SKM-1 treated with dmso at 0.1 percent for 144 hours (cell line): Measurements from ENCODE around the gene STYK1.

Source experiments
- DNase-seq: peaks from one replicate; lab custom pipeline; 2025; ENCODE audit not compliant: unreplicated experiment; lab: John Stamatoyannopoulos, UW

Gene STYK1, protein sequence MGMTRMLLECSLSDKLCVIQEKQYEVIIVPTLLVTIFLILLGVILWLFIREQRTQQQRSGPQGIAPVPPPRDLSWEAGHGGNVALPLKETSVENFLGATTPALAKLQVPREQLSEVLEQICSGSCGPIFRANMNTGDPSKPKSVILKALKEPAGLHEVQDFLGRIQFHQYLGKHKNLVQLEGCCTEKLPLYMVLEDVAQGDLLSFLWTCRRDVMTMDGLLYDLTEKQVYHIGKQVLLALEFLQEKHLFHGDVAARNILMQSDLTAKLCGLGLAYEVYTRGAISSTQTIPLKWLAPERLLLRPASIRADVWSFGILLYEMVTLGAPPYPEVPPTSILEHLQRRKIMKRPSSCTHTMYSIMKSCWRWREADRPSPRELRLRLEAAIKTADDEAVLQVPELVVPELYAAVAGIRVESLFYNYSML

DNA sequence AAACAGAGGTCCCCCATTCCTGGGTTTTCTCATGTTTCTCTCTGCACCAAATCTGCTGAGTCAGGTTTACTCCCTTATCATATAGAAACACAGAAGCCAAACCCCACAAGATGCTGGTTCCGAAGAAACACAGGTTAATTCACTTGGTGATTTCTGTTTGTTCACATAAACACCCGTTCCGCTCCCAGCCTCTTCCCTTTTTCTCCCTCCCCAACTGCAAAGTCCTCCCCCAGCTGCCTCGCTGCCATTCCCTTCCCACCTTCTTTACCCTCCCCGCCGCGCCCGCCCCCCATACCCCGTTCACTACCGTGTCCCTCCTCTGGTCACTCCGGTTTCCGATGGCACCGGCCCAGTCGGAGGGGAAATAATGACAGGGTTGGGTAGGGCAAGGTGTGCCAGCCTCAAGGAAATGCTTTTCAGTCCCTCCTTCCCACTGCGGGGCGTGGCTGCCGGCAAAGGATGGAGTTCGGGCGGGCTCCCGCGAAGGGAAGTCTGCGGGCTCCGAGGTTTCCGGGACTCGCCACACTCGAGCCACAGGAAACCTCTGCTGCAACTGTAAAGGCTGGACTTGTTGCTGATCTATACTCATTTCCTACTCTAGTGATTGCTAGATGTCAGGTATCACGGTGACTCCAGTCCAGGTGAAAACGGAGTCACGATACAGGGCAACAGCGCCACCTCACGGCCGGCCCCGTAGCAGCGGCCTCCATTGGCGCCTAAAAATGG is at the start of gene STYK1:
STYK1 (minus strand) TSS at position 394 of the 726 bp plus-strand sequence. CDS start 39,434 bp downstream, outside the sequence.
- no peak for DNase-seq

DNA sequence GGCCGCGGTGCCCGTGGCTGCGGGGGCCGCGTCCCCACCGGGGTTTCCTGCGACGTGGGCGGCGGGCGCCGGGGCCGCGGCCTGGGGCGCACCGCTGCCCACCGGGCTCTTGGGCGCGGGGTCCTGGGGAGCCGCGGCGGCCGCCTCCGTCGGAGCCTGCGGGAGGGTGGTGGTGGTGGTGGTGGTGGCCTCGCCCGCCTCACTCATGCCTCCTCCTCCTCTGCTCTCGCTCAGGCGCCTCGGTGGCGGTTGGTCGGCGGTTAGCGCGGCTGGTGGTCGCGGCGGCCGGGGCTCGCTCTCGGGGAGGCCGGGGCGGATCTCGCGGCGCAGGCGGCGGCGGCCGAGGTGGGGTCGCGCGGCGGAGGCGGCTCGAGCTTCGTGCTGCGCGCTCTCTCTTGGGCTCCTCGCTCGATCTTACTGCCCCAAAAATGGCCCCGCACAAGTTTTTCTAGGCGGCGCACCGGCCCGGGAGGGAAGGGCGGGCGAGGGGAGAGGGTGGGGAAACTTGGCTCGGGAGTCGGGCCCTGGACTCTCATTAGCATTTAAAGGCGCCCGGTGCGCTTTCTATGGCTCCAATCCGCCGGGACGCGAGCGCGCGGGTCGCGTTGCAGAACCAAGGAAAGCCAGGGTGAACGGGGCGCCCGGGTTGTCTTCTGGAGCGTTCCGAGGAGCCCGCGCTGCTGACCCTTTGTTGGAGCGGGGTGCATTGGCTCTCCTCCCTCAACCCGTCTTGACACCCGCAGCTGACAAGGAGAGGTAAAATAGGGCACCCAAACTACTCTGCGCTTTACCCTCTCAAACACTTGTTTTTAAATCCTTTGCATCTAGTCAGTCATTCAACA is 49.3 kb upstream of the STYK1 start, which contains the start of gene YBX3:
YBX3 (minus strand) TSS at position 419 of the 842 bp plus-strand sequence; CDS start at position 207, 212 bp downstream.
- peak; percentile 5 for DNase-seq

DNA sequence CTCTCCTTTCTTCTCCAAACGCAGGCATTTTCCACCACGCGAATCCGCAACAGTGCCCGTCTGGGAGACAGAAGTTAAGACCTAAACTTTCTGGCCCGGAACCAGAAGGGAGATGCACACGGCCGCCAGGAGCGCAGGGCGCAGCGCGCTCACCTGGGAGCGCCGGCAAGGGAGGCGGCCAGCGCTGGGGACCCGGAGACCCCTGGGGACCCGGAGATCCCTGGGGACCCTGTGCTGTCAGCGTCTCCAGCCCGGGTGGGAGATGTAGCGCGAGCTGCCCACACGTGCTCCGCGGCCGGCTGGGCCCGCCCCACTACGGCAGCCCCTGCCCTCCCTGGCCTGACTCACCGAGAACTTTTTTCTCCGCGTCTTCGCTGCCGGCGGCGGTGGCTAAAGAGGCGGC is 48.7 kb upstream of the STYK1 start:
- no peak for DNase-seq

DNA sequence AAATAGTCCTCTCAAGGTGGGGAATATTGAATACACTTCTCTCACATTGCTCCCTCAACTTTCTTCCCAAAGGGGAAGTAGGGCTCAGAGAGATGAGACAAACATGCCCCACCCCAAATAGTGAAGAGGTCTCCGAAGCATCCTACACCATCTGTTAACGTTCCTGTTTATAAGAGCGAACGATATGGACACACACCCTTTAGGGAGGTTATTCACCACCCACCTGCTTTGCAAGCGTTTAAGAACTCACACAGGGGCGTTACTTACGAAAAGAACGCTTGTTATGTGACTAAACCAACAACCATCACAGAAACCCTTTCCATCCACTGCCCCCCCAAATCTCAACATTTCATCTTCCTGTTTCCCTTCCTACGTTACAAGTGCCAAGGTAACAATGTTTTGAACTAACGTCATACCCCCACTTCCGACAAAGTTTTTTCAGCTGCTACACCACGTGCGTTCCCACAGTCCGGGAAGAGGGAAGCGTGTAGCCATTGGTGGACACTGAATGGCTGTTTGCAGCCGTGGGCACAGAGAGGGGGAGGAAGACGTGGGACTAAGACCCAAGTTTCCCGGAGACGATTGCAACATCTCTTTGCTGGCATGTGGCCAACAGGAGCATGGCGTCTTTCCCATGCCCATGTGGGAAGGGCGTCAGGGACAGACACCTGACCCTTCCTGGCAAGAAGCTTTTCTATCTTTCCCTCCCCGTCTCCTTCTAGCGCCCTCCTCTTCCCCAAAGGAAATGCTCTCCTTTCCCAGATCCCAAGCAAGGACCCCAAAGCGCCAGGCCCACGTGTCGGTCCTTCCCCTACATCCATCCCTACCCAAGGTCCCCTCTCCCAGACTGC is 48.0 kb upstream of the STYK1 start:
- peak; percentile 20 for DNase-seq

DNA sequence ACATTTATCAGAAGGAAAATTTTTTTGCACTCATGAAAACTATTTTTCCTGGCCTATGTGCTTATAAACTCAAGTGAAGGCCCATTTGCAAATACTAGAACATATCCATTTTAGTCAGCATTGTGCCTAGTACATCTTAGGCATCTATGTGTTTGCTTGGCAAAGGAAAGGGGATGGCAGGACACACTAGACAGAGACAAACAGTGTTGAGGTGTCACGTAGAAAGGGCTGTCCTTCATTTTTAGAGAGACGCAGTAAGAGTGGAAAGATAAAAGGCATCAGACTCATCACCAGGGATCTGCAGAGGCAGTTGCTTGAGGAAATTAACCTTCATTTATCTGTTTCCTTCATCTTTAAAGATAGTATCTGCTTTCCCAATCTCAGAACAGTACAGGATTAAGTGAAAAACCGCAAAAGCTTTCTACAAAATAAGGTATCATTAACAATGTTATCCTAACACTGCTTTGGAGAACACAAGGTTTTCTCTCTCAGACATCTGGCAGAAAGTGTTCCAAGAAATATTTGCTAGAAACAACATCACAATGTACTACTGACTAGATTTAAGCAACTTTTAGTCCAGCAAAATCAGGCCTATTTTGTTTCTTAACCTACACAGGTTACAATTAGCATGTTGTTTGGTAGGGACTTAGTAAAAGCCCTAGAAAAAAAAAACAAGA is 47.3 kb upstream of the STYK1 start:
- DNase-seq = no peak

DNA sequence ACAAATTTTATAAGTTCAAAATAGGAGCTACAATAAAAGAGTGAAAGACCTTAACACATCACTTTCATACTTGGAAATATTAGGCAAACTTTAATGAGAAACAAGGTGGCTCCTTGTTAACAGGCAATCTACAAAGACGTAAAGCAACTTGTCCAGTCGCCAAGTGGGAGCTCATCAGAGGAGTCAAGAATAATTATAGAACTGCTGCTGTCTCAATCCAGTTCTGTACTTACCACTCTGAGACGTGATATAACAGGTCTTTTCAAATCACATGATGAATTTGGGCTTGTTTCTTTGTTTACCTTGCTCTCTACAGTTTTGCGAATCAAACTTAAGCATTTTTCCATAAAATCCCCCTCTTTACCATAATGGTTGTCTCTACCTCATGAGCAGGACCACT is 45.6 kb upstream of the STYK1 start:
- no peak for DNase-seq

DNA sequence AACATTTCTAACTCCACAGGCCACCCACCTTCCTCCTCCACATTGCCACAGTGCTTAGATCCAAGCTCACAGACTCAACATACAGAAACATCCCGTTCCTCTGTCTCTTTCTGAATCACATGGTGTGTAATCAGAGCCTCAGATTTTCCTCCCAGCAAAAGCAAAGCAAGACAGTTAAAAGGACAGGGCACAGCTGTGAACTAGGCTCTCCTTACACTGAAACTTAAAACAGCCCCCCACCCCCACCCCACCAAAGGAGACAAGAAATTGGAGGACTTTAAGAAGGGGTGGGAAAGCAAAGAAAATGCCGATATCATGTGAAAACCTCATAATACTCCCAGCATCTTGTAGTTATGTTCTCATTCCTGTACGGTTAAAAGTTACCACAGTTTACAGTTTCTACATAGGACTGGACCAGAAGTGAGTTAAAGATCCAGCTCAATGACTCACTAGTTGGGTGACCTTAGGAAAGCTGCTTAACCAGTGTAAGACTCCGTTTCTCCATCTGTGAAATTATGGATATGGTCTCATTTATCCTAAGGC is 44.5 kb upstream of the STYK1 start:
- no peak for DNase-seq

DNA sequence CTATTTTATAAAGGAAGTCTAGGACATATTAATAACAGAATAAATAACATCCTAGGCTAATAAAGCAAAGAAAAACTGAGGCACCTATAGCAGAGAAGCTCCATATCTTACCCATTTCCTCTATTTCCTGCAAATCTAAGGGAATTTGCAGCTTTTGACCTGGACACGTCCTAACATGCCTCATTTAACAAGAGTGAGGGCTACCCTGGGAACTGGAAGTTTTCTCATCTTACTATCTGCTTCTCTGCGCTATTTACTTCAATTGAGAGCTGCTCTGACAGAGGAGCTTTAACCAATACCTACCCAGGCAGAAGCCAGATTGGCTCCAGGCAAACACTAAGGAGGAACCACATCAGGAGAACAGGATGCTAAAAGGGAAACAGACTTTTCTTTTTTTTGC is 43.6 kb upstream of the STYK1 start:
- no peak for DNase-seq

DNA sequence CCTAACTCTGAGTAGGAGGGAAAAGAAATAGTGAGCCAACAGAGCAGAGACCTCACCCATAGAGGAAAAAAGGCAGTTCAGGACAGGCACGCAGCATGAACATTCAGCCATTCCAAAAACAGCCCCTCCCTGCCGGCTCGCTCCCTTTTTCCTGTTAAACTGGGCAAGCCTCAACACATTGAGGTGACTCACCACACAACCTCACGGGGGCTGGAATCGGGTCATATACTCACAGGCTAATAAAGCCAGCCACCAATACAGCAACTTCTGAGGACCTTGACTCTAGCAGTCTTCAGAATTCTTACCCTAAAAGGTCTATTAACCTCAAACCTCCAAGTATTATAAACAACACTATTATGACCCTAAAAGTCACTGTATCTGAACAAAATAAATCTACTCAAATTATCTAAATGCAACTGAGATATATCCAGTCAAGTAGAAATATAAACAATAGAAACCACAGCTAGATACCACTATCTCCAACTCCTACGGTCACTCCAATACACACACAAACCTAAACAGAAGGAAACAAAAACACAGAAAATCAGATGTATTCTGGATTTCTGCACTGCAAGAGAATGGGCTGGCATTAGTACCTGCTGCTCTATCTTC is 43.0 kb upstream of the STYK1 start:
- DNase-seq = no peak

DNA sequence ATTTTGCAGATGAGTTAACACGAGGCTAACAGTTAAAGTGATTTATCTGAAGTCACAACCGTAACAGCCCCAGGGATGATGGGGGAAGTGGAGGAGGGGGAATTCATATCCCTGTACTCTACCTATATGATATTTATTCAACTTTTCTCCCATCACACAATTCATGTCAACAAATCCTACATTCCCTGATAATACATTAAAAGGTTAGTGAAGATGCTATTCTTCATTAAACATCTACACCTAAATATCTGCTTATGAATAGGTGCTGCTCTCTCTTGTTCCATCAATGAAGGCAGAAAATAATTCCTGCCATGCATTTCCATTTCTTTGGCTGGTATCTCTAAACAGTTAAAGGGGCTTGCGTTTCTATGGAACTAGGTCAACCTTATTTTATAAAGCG is 42.4 kb upstream of the STYK1 start:
- DNase-seq = no peak

DNA sequence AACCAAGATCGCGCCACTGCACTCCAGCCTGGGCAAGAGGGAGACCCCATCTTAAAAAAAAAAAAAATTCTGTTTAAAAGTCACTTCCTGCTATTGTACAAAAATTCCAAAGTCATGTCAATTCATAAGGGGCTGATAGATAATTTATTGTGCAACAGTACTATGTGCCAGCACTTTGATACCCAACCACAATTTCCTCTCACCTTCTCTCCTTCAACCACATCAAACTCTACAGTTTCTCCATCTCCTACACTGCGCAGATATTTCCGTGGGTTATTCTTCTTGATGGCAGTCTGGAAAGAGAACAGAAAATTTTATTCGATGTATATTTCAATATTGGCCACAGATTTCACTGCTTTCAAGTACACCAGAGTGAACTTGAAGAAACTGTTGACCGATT is 41.6 kb upstream of the STYK1 start:
- no peak for DNase-seq

DNA sequence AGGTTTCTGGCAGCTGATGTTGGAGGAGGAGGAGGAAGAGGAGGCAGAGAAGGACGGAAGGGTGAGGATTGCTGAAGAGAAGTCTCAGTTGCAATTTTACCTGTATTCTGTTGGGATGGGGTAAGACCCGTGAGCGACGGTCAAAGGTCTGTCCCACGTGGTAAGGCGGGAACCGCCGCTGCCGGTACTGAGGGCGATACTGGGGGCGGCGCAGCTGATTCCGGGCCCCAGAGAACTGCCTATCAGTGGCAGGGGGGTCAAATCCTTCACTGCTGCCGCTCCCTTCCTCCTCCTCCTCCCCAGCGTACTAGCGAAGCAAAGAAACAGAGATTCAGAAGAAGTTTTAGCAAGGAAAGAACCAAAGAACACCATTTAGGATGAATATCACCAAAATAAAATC is 36.0 kb upstream of the STYK1 start:
- DNase-seq = no peak

DNA sequence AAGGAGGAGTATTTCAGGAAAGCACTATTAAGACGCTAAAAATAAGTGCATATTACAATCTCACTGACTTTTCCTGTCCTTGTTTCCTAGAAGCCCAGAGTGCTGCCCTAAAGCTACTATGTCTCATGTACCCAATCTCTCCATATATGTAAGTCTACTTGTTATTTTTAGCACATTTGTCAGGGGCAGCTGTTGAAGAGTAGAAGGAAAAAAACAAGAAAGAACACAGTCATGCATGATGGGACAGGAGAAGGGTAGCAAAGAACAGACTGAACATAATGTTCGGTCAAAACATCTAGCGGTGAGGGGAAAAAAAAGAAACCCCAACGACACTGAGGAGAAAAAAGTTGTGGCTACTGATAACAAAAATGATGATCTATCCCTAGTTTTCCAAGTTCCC is 35.0 kb upstream of the STYK1 start:
- DNase-seq = no peak

DNA sequence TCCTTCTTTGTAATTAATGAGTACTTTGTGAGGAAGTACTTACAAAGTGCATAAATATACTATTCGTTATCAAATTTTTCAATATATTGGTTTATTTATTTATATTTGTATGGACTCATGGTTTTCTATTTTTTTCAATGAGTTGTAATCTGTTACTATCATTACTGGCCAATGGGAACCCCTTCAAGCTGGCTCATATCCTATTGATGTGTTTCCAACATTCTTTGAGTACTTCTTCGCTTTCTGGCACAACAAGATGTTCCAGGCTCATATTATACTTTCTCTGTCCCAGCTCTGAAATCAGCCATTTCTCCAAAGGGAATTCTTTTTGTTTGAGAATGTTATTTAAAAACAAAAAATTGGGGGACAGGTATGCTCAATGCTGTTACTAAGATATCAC is 31.8 kb upstream of the STYK1 start:
- DNase-seq = no peak

DNA sequence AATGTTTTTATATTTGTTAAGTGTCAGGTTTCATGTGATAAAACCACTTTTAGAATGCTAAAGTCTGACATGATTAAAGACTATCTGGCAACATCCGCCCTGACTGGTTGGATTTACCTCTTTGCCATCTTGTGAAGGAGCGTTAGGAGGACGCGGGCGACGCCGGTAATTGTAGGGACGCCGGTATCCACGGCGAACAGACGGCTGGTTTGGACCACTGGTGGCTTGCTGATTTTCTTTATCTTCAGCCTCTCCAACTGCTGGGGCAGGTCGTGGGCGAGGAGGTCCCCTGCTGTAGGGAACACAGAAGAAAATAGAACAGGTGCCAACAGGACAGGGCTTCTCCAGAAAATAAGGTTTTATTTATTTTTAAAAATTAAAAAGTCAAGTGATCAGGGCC is 28.0 kb upstream of the STYK1 start:
- DNase-seq = no peak

DNA sequence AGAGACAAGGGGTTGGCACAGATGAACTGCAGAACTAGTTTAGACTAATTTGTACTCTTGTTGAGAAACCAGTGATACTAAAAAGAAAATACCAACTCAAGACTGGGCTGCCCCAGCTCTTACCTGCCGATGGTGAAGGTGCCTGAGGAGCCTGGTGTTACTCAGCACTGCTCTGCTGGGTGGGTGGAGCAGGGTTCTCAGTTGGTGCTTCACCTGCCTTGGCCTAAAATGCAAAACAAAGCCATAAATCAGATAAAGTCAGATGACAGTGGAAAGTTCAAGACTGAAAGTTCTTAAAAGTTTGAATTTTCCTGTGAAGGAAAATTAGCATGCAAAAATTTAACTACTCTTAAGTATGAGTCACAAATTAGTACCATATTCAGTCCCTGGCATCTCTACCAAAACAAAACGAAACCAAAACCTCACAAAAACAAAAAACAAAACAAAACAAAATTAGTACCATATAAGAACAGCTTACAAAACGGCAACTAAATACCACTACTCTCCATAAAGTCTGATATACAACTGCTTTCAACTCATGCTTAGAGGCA is 27.4 kb upstream of the STYK1 start:
- DNase-seq = no peak

DNA sequence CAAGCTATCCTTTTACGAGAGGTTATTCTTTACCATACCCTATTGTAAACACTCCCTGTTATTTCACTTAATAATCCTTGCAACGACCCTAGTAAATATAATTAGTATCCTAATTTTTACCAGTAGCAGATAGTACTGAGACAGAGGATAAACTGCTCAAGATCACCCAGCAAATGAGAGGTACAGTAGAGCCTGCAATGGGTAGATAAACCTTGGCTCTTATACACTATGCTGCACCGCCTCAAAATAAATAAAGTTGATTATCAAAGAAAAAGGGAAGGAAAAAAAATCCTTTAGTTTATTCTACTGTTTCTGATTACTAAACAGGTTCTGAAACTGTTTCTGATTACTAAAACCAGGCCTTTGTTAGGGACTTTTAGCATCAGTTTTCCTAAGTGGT is 26.7 kb upstream of the STYK1 start:
- no peak for DNase-seq

DNA sequence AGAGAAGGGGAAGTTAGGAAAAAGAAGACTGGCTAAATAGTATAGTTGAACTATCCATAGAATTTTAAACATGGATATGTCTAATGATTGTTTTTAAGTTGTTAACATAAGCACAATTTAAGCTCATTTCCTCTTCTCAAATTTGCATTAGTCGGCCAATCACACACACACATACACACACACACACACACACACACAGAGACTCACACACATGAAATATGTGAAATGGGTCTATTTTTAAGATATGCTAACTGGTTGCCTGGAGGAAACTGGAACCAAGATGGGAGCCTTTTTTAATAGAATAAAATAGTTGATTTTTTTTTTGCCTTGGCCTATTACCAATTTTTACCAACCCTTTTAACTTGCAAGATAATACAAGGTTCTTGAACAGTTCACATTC is 24.0 kb upstream of the STYK1 start:
- DNase-seq = no peak

DNA sequence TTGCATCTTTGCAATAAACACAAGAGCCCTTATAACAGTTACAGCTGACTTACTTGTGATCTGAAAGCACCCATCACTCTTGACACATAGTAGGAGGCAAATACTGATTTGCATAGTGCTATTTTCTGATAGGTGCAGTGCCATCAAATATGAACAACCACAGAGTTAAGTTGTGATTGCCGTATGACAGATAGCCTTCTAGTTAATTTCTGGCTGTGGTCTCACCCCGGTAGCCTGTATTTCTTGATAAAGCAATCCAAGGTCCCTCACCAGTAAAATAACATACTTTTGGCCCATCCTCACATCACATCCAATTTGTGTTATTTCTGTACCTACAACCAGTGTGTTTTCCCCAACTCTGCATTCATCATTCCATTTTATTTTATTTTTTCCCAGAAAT is 23.3 kb upstream of the STYK1 start:
- DNase-seq = no peak
